Left colon (tissue), 2 donors: Measurements from ENCODE around the gene SYNC. TPM values are rescaled to one million over a fixed set of nuclear protein-coding genes. Genes with fewer than 3 reads are reported as not detected.
"Not testable (repeated sequence)": the region's sequence is repeated elsewhere in the genome, so short reads cannot be mapped to it uniquely, and the experiment has no call there.

Source experiments
- ATAC-seq: fragments of 200-7000 bp; cut with Tn5 transposase; one replicate; pipeline ENCODE4 v1.9.1; 2020; ENCODE audit warnings: mild to moderate bottlenecking, moderate library complexity
- DNase-seq, 2 donors: peaks; one replicate each; pipeline ENCODE4 v3.0.0-alpha.2; 2020
- intact Hi-C, 2 donors: fragments of 100-400 bp; cut with DNase I in 1 of 2; cut with micrococcal nuclease in 1 of 2; formaldehyde crosslinking; loops; one replicate each; pipeline versions ENCODE4 v1.11.2 to v1.14.0; 2022; cut with DNase I, micrococcal nuclease
- total RNA-seq, 2 donors: library from RNA; stranded (reverse); fragmentation: NEBNext Ultra II Directional; extraction: Animal tissue kit (Norgen Biotek cat#: 25700); gene quantifications; one replicate each; pipeline ENCODE4 v1.2.1, GENCODE V29; 2021
- donor health status: DM: no; HTN: no; CAD: no.
- donor health status: DM: yes; HTN: yes; CAD: no.

The SYNC gene
- total RNA-seq, 2 donors from 2014 or later = 16.4 to 20.3 TPM

DNA sequence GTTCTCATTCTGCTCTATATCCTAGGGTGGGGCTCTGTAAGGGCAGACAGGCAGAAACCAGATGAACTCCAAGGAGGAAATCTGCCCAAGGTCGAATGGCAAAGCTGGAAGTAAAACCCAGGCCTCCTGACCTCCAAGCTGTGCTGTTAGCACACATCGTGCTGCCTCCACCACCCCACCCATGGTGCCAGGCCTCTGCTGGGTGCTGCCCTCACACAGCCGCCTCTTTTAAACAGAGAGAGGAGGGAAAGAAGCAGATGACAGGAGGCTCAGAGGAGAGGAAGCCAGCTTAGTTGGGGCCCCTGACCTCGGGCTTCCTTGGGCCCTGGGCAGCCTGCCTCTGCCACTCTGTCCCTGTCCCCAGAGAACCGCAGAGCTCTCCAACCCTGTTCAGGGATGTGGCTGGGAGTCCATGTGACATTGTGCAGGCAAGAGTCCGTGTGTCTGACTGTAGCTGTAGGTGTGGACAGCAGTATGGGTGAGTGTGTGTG lies 1.1 kb downstream of the SYNC start:
- DNase-seq (peak; percentile 57 to 79), ATAC-seq (peak; percentile 72)
- intact Hi-C loops = no loop called here

DNA sequence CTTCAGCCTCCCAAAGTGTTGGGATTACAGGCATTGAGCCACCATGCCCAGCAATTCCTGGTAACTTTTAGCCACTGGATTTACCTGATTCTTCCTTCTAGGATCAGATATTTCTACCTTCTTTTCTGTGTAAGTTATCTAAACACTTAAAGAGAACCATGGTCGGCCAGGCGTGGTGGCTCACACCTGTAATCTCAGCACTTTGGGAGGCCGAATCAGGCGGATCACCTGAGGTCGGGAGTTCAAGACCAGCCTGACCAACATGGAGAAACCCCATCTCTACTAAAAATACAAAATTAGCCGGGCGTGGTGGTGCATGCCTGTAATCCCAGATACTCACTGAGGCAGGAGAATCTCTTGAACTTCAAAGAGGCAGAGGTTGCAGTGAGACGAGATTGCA lies 5.6 kb downstream of the SYNC start:
- not testable (repeated sequence) for ATAC-seq

GRCh38 chr1:32696041-32696440 lies 6.5 kb downstream of the SYNC start:
- ATAC-seq (no peak), DNase-seq (no peak)
- intact Hi-C loops = no loop called here

More for the DNA sequence above, 5.6 kb downstream of the SYNC start:
- intact Hi-C loops, DNase-seq: not testable (repeated sequence)

GRCh38 chr1:32695098-32695904 lies 7.3 kb downstream of the SYNC start:
- peak in 1 of 2 donors; percentile 63 for DNase-seq
- ATAC-seq = peak; percentile 27
- intact Hi-C loops = no loop called here

- intact Hi-C loops = no loop called here
- no peak for DNase-seq
- no peak for ATAC-seq
Observed at GRCh38 chr1:32693455-32694174, 9.0 kb downstream of the SYNC start.

DNA sequence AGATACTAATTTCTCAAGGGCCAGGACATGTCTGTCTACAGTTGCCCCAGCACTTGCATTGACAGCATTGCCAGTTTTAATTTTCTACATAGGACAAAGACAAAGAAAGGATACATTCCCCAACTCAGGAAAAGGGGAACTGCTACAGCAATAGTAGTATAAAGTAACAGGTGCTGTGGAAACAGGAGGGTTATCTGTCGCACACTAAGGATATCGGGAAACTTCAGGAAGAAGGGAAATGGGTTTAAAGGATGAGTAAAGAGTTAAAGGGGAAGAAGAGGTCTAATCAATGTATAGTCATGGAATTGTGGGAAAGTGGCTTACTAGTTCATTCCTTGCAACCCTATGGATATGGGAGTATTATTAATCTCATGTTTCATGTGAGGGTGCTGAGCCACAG lies 16.2 kb downstream of the SYNC start:
- DNase-seq = no peak
- no peak for ATAC-seq
- intact Hi-C loops = no loop called here

DNA sequence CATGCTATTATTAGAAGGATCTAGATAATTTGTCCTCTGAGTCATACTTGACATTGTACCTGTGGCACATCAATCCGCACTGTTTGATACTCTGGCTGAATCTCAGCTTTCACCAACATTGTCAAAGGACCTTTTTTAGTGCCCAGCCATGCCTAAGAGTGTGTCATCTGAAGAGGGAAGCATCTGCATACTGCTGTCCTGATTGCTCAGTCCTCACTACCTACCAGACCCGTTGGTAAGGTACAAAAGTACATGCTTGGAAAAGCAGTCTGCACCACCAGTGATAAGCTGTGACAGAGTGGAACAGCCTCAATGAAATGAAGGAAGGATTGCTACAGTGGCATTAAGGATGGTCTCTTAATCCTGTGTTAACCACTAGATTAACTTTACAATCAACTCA lies 17.1 kb downstream of the SYNC start:
- intact Hi-C loops = no loop called here
- ATAC-seq = no peak
- DNase-seq = no peak

DNA sequence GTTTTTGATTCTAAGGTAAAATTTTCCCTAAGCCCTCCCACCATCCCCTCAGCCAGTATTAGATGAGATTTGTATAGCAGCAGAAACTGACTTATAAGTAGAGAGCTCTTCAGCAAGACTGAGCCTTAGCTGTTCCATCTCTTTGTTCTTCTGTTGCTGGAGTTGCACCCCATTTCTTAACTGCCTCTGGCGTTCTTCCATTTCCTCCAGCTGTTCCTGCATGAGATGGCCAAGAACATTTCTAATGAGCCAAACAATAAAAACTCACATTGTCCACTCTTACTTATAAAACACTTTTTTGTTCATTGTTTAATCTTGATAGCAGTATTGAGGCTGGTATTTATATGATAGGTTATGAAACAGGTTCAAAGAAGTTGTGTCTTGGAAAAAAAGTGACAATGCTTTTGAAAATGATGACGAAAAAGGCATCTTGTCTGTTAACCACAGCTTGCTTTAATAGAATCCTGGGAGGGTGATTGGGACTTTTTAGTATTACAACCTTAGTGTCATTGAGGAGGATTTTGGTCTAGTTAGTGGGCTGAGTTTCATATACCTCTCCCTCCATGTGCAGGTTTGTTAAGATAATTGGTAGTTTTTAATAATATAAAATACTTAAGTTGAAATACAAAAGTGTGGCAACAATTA lies 18.3 kb downstream of the SYNC start:
- intact Hi-C loops = no loop called here
- DNase-seq = peak; percentile 45 to 62
- peak; percentile 60 for ATAC-seq

DNA sequence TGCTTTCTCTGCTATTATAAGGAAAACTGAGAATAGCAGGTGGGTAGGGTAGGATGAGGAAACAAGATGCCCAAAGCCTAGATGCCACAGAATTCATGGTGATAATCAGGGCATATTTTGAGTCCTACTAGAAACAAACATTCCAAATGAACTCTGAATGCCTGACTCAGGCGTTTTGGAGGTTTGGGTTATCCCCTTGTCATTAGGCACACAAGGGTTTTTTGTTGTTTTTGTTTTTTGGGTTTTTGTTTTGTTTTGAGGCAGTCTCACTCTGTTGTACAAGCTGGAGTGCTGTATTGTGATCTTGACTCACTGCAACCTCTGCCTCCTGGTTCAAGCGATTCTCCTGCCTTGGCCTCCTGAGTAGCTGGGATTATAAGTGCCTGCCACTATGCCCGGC lies 19.2 kb downstream of the SYNC start:
- ATAC-seq (no peak), DNase-seq (no peak)
- intact Hi-C loops = no loop called here

DNA sequence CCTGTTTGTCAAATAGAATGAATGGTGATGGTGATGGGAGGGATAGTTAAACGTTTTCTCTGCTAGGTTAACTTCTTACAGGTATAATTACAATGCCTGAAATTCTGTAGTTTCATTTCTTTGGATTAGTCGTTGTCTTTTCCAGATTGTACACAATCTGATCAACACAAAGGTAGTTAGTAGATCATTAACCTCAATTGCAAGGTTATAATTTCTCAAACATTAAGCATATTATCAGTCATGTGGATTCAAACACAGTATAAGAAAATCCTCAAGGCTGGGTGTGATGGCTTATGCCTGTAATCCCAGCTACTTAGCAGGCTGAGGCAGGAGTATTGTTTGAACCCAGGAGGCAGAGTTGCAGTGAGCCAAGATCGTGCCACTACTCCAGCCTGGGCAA lies 20.6 kb downstream of the SYNC start:
- ATAC-seq (peak; percentile 31), DNase-seq (no peak)
- intact Hi-C loops = no loop called here

DNA sequence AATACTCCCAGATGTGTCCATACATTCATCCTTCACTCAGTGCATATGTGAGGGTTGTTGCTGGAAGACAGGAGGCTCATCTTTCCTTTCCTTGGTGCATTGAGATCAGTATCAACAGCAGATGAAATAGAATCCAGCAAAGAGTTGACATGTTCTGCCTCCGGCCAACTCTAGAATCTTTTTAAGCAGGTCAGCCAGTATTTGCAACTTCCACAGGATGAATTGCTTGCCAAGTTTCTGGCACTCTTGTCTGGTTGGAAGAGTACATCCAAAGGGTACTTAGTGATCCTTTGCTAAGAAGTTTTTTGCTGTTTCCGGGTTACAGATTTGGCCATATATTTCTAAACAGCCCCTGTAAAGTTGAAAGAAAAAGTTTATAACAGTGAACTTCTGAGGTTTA lies 21.1 kb downstream of the SYNC start:
- intact Hi-C loops = no loop called here
- DNase-seq = no peak
- ATAC-seq = no peak

DNA sequence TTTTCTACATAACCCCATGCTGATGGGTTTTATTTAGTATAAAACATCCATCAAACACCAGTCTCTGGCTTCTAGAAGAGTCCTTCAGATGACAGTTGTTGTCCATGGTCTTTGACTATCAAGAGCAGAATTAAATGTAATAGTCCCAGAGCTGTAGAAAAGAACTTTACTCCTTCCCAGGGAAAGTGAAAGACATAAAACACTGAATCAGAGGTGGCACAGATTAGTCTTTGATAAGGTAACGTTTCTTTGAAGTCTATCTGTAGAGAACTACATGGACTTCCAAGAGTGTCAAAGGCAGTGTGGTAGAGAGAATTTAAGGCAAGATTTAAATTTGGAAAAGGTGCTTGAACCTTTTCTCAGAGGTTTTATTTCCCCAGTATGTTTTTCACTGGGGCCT lies 21.9 kb downstream of the SYNC start:
- ATAC-seq = peak; percentile 59

DNA sequence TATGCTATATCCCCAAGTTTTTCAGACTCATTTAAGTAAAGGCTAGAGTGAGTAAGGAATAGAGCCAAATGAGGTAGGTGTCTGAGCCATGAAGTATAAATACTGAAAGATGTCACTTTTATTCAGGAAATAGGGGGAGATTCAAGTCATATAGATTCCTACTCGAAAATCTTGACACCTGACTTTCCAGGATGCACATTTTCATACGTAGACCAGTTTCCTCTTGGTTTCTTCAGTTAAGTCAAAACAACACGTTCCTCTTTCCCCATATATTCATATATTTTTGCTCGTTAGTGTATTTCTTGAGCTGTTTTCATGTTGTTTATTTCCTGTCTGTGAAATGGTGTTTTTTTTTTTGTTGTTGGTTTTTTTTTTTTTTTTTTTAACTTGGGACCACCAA lies 22.6 kb downstream of the SYNC start:
- intact Hi-C loops, ATAC-seq, DNase-seq: not testable (repeated sequence)

More for the DNA sequence above, 21.9 kb downstream of the SYNC start:
- no peak for DNase-seq
- intact Hi-C loops = no loop called here

- DNase-seq (no peak), ATAC-seq (peak; percentile 60)
- intact Hi-C loops = no loop called here
Observed at GRCh38 chr1:32676945-32677344, 25.6 kb downstream of the SYNC start.

- ATAC-seq, DNase-seq, intact Hi-C loops: not testable (repeated sequence)
Observed at GRCh38 chr1:32668716-32669115, 33.9 kb downstream of the SYNC start.

DNA sequence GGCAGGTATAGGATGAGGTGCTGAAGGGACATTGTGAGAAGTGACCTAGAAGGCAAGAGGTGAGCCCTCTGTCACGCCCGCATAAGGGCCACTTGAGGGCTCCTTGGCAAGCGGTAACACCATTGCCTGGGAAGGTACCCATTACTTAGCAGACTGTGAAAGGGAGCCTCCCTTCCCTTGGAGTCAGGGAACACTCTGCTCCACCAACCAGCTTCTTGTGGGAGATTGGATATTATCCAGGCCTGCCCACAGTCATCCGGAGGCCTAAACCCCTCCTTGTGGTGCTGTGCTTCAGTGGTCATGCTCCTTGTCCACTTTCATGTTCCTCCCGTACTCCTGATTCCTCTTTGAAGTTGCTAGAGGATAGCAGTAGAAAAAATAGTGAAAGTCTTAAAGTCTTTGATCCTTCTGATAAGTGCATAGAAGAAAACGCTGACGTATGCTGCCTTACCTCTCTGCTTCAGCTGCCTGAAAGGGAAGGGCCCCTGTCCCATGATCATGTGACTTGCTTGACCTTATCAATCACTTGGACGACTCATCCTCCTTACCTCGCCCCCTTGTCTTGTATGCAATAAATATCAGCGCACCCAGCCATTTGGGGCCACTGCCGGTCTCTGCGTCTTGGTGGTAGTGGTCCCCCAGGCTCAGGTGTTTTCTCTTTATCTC lies 35.5 kb downstream of the SYNC start:
- intact Hi-C loops = no loop called here
- ATAC-seq (no peak), DNase-seq (no peak)

DNA sequence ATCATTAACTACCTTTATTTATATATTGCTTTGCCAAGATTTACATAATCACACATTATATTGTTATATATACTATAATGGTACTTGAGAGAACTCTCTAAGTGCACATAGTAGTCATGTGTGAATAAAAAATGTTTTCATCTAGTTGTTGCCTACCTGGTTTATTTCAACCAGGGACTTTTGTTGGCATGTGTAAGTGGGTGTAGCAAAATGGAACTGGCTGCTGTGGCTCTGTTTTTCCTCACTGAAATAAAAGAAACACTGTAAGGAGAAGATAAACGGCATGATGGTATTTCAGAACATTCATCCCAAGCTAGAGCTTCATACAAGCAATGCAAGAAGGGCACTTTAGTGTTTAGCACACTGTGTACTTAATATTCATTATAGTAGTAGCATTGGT lies 36.7 kb downstream of the SYNC start:
- intact Hi-C loops = no loop called here
- ATAC-seq (no peak), DNase-seq (no peak)

- ATAC-seq = no peak
- intact Hi-C loops = no loop called here
- no peak for DNase-seq
Observed at GRCh38 chr1:32659581-32659980, 43.0 kb downstream of the SYNC start.
